ENCODE data around the gene RAB6B. TPM values are rescaled to one million over a fixed set of nuclear protein-coding genes. Genes with fewer than 3 reads are reported as not detected.

RAB6B gene
- total RNA-seq, 3 donors from 2014 or later, result 1.8 to 3.9 (median 3.4) TPM

GRCh38 chr3:133833267-133833666, 62.4 kb downstream of the RAB6B start:
- no peak for DNase-seq (ENCODE audit: low spot score in 2 of 2)
- intact Hi-C loops (cut with DNase I; ENCODE audit: low total_unique reads), result no loop called here
- TF ChIP-seq POLR2AphosphoS5 (IDR thresholded peaks at IDR 0.05) (no peak), POLR2A (IDR thresholded peaks at IDR 0.05) (no peak)
- TF ChIP-seq, protein P1, sequence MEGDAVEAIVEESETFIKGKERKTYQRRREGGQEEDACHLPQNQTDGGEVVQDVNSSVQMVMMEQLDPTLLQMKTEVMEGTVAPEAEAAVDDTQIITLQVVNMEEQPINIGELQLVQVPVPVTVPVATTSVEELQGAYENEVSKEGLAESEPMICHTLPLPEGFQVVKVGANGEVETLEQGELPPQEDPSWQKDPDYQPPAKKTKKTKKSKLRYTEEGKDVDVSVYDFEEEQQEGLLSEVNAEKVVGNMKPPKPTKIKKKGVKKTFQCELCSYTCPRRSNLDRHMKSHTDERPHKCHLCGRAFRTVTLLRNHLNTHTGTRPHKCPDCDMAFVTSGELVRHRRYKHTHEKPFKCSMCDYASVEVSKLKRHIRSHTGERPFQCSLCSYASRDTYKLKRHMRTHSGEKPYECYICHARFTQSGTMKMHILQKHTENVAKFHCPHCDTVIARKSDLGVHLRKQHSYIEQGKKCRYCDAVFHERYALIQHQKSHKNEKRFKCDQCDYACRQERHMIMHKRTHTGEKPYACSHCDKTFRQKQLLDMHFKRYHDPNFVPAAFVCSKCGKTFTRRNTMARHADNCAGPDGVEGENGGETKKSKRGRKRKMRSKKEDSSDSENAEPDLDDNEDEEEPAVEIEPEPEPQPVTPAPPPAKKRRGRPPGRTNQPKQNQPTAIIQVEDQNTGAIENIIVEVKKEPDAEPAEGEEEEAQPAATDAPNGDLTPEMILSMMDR (IDR thresholded peaks at IDR 0.05), result no peak

GRCh38 chr3:133832802-133833144, 62.9 kb downstream of the RAB6B start:
- no peak for DNase-seq (ENCODE audit: low spot score in 2 of 2)
- Histone ChIP-seq H3K4me1 (no peaks in the 10 kb centered on the region), H3K4me3 (no peak overlapping the region), H3K27ac (no peak overlapping the region), H3K27me3 (no peaks in the 10 kb centered on the region), H3K36me3 (no peaks in the 10 kb centered on the region), H3K9me3 (no peaks in the 10 kb centered on the region)
- TF ChIP-seq POLR2AphosphoS5 (IDR thresholded peaks at IDR 0.05), result no peak
- TF ChIP-seq, protein P1 (IDR thresholded peaks at IDR 0.05), result no peak
- no peak for TF ChIP-seq POLR2A (IDR thresholded peaks at IDR 0.05)
- intact Hi-C loops (cut with DNase I; ENCODE audit: low total_unique reads), result no loop called here

More at GRCh38 chr3:133833267-133833666, 62.4 kb downstream of the RAB6B start:
- Histone ChIP-seq H3K27me3 (no peaks in the 10 kb centered on the region), H3K36me3 (no peaks in the 10 kb centered on the region), H3K9me3 (no peaks in the 10 kb centered on the region), H3K27ac (no peak overlapping the region), H3K4me3 (no peak overlapping the region), H3K4me1 (no peaks in the 10 kb centered on the region)

DNA sequence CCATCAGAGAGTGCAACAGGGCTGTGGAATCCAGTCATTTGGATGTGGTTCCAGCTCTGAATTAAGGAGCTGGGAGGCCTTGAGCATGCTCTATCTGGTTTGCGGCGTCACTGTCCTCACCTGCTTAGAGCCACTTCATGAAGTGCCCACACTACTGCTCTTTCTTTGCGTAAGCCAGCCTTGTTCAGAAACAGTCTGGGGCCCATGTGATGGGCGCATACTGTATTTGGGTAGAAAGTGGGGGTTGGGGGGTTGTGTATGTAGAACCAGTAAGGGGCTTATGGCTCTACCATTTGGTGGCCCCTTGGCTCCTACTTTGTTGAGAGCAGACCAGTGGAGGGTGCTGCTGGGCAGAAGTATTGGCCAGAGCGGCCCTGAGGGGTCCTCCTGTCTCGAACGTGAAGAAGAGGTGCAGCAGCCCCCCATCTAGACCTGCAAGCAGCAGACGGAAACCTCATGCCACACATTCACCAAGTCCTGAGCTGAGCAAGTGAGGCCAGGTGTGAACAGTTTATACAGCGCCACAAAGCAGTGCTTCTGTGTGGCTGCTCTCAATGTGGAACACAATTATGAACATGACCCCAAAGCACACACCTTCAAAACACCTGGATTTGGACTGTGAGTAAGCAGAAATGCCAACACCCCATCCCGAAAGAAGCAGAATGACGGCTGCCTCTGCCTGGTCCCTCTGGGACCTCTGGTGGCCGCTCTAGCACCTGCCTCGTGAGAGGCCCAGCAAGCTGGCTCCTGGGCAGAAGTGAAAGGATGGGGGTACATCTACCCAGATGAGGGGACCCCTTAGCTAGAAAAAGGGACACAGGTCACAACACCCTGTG, 63.5 kb downstream of the RAB6B start:
- H3K4me3 ChIP-seq, result no peak overlapping the region
- DNase-seq (ENCODE audit: low spot score in 2 of 2), result no peak
- H3K9me3 ChIP-seq, result no peaks in the 10 kb centered on the region
- intact Hi-C loops (cut with DNase I; ENCODE audit: low total_unique reads), result no loop called here
- no peaks in the 10 kb centered on the region for H3K4me1 ChIP-seq
- no peaks in the 10 kb centered on the region for H3K27me3 ChIP-seq
- TF ChIP-seq, protein P1 (IDR thresholded peaks at IDR 0.05), result no peak
- TF ChIP-seq POLR2AphosphoS5 (IDR thresholded peaks at IDR 0.05), result no peak
- TF ChIP-seq POLR2A (IDR thresholded peaks at IDR 0.05), result no peak
- no peaks in the 10 kb centered on the region for H3K36me3 ChIP-seq
- no peak overlapping the region for H3K27ac ChIP-seq

- Histone ChIP-seq H3K27me3 (no peaks in the 10 kb centered on the region), H3K4me3 (no peak overlapping the region), H3K9me3 (no peaks in the 10 kb centered on the region), H3K4me1 (no peaks in the 10 kb centered on the region), H3K27ac (no peak overlapping the region), H3K36me3 (no peaks in the 10 kb centered on the region)
- no peak for TF ChIP-seq POLR2A (IDR thresholded peaks at IDR 0.05)
- TF ChIP-seq, protein P1 (IDR thresholded peaks at IDR 0.05), result no peak
- TF ChIP-seq POLR2AphosphoS5 (IDR thresholded peaks at IDR 0.05), result no peak
- intact Hi-C loops (cut with DNase I; ENCODE audit: low total_unique reads), result no loop called here
- DNase-seq (ENCODE audit: low spot score in 2 of 2), result no peak
These were observed 65.6 kb downstream of the RAB6B start for GRCh38 chr3:133830071-133830470.

GRCh38 chr3:133829310-133829707, 66.4 kb downstream of the RAB6B start:
- H3K9me3 ChIP-seq, result no peaks in the 10 kb centered on the region
- no peaks in the 10 kb centered on the region for H3K36me3 ChIP-seq

More at GRCh38 chr3:133829310-133829707, 66.4 kb downstream of the RAB6B start:
- intact Hi-C loops (cut with DNase I; ENCODE audit: low total_unique reads), result no loop called here
- H3K27ac ChIP-seq, result no peak overlapping the region
- H3K4me3 ChIP-seq, result no peak overlapping the region
- TF ChIP-seq POLR2A (IDR thresholded peaks at IDR 0.05) (no peak), POLR2AphosphoS5 (IDR thresholded peaks at IDR 0.05) (no peak)
- TF ChIP-seq, protein P1 (IDR thresholded peaks at IDR 0.05), result no peak
- no peaks in the 10 kb centered on the region for H3K4me1 ChIP-seq
- no peak for DNase-seq (ENCODE audit: low spot score in 2 of 2)
- no peaks in the 10 kb centered on the region for H3K27me3 ChIP-seq

Data from breast epithelium (tissue), 4 donors.